NT2/D1 (cell line): Measurements from ENCODE around the gene CRB1.

Source experiments
- SUZ12 ChIP-seq: IDR thresholded peaks from 2 replicates; pipeline ENCODE4 v1.6.1; 2011; ENCODE audit not compliant: insufficient read length, insufficient read depth; ENCODE audit errors: extremely low read depth
- YY1 ChIP-seq: IDR thresholded peaks from 2 replicates; pipeline ENCODE4 v1.6.1; 2011; ENCODE audit not compliant: insufficient read length, insufficient read depth
- ZNF274 ChIP-seq: IDR thresholded peaks from 2 replicates; pipeline ENCODE4 v1.6.1; 2011; ENCODE audit warnings: mild to moderate bottlenecking, low read depth, low read length

- TF ChIP-seq YY1 (no peak), ZNF274 (no peak), SUZ12 (no peak)
Observed at GRCh38 chr1:197356723-197357533, 88.9 kb downstream of the CRB1 start.
